Prostate gland (tissue), 2 donors: Measurements from ENCODE around the gene IQGAP1. TPM values are rescaled to one million over a fixed set of nuclear protein-coding genes. Genes with fewer than 3 reads are reported as not detected.
"Not testable (repeated sequence)": the region's sequence is repeated elsewhere in the genome, so short reads cannot be mapped to it uniquely, and the experiment has no call there.

Source experiments
- DNase-seq: peaks from one replicate; pipeline ENCODE4 v3.0.0-alpha.2; 2019; ENCODE audit warnings: low spot score
- H3K27ac ChIP-seq, 2 donors: fragments of 200-600 bp; sonication (generic); 2 replicates each; pipeline ENCODE4 v1.5.1; 2017 to 2019
- H3K27me3 ChIP-seq: fragments of 200-600 bp; sonication (generic); replicated peaks from 2 replicates; pipeline ENCODE4 v1.5.1; 2019; ENCODE audit not compliant: insufficient read depth
- H3K36me3 ChIP-seq, 2 donors: fragments of 200-600 bp; sonication (generic); 1 replicate in 1 of 2; 2 replicates in 1 of 2; pipeline versions ENCODE4 v1.5.1 to v1.8.1; 2017 to 2019
- H3K4me1 ChIP-seq: fragments of 200-600 bp; sonication (generic); replicated peaks from 2 replicates; pipeline ENCODE4 v1.5.1; 2019
- H3K4me3 ChIP-seq, 2 donors: fragments of 200-600 bp; sonication (generic); 2 replicates each; pipeline ENCODE4 v1.5.1; 2017 to 2019
- H3K9me3 ChIP-seq: fragments of 200-600 bp; sonication (generic); 2 replicates; pipeline ENCODE4 v1.5.1; 2017
- CTCF ChIP-seq, 4 experiments: fragments of 200-600 bp in 2 of 4; fragments of 450-650 bp in 2 of 4; sonication (generic) in 2 of 4; IDR thresholded peaks; 1 replicate in 3 of 4; 2 replicates in 1 of 4; pipeline ENCODE4 v1.5.1; 2016 to 2019; ENCODE audit warnings: antibody characterized with exemption in 4 of 4, mild to moderate bottlenecking in 2 of 4, moderate library complexity in 2 of 4
- POLR2A ChIP-seq: fragments of 450-650 bp; IDR thresholded peaks from one replicate; pipeline ENCODE4 v1.6.1; 2016; ENCODE audit warnings: antibody characterized with exemption, mild to moderate bottlenecking
- POLR2AphosphoS5 ChIP-seq: sonication (generic); formaldehyde crosslinking; IDR thresholded peaks from one replicate; pipeline ENCODE4 v1.6.1; 2017; ENCODE audit warnings: antibody characterized with exemption
- WGBS: methylation state at CpG from one replicate; pipeline ENCODE4 v1.1.5; 2018; 5-methylcytosine and 5-hydroxymethylcytosine counted together
- intact Hi-C: fragments of 100-400 bp; cut with DNase I; formaldehyde crosslinking; loops from one replicate; pipeline ENCODE4 v1.14.2; 2022
- total RNA-seq, 2 donors: library from RNA; depleted of rRNA; stranded (reverse); fragments of >200 nt; gene quantifications; one replicate each; pipeline ENCODE4 v1.1.0, GENCODE V29; 2016

Gene IQGAP1
- total RNA-seq, 2 donors from 2014 or later = 131 to 155 TPM

GRCh38 chr15:90500171-90500570, 112.1 kb downstream of the IQGAP1 start:
- no peak for DNase-seq
- 87% methylated on average over 2 of the region's 2 CpGs for WGBS
- no peak for TF ChIP-seq POLR2A

GRCh38 chr15:90501898-90502297, 113.9 kb downstream of the IQGAP1 start:
- no peaks in the 10 kb centered on the region for H3K27me3 ChIP-seq
- H3K9me3 ChIP-seq = no peaks in the 10 kb centered on the region
- intact Hi-C loops = no loop called here
- peaks cover 6% of the 10 kb centered on the region for H3K4me1 ChIP-seq
- no peak overlapping the region for H3K27ac ChIP-seq
- no peak overlapping the region for H3K4me3 ChIP-seq
- DNase-seq = no peak
- TF ChIP-seq POLR2AphosphoS5 (no peak), POLR2A (no peak), CTCF (IDR thresholded peaks at IDR 0.05) (no peak)
- H3K36me3 ChIP-seq = no peaks in the 10 kb centered on the region
- WGBS = 65% methylated on average over 4 of the region's 4 CpGs

More at GRCh38 chr15:90500171-90500570, 112.1 kb downstream of the IQGAP1 start:
- Histone ChIP-seq H3K4me1 (peaks cover 6% of the 10 kb centered on the region), H3K36me3 (no peaks in the 10 kb centered on the region), H3K9me3 (no peaks in the 10 kb centered on the region), H3K4me3 (no peak overlapping the region), H3K27ac (no peak overlapping the region), H3K27me3 (no peaks in the 10 kb centered on the region)
- intact Hi-C loops = no loop called here

DNA sequence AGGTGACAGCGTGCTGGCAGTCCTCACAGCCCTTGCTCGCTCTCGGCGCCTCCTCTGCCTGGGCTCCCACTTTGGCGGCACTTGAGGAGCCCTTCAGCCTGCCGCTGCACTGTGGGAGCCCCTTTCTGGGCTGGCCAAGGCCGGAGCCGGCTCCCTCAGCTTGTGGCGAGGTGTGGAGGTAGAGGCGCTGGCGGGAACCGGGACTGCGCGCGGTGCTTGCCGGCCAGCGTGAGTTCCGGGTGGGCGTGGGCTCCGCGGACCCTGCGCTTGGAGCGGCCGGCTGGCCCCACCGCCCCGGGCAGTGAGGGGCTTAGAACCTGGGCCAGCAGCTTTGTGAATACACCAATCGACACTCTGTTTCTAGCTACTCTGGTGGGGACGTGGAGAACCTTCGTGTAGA, 122.7 kb downstream of the IQGAP1 start:
- not testable (repeated sequence) for H3K36me3 ChIP-seq
- WGBS = 91% methylated on average over 23 of the region's 29 CpGs

GRCh38 chr15:90511211-90511618, 123.2 kb downstream of the IQGAP1 start:
- H3K27me3 ChIP-seq, H3K4me3 ChIP-seq, DNase-seq, H3K4me1 ChIP-seq, intact Hi-C loops, H3K9me3 ChIP-seq, H3K27ac ChIP-seq, H3K36me3 ChIP-seq: not testable (repeated sequence)
- WGBS = 82% methylated on average over 13 of the region's 13 CpGs

More for the DNA sequence above, 122.7 kb downstream of the IQGAP1 start:
- H3K27me3 ChIP-seq, H3K9me3 ChIP-seq, intact Hi-C loops, H3K4me1 ChIP-seq, DNase-seq, H3K4me3 ChIP-seq, H3K27ac ChIP-seq: not testable (repeated sequence)

GRCh38 chr15:90512276-90512675, 124.2 kb downstream of the IQGAP1 start:
- TF ChIP-seq POLR2AphosphoS5 = no peak
- TF ChIP-seq POLR2A = no peak
- no peak for TF ChIP-seq CTCF (IDR thresholded peaks at IDR 0.05)
- Histone ChIP-seq H3K27me3 (no peaks in the 10 kb centered on the region), H3K4me1 (no peaks in the 10 kb centered on the region), H3K36me3 (no peaks in the 10 kb centered on the region), H3K27ac (no peak overlapping the region), H3K4me3 (no peak overlapping the region), H3K9me3 (no peaks in the 10 kb centered on the region)
- no peak for DNase-seq
- intact Hi-C loops = no loop called here
- WGBS = 71% methylated on average over 2 of the region's 2 CpGs

DNA sequence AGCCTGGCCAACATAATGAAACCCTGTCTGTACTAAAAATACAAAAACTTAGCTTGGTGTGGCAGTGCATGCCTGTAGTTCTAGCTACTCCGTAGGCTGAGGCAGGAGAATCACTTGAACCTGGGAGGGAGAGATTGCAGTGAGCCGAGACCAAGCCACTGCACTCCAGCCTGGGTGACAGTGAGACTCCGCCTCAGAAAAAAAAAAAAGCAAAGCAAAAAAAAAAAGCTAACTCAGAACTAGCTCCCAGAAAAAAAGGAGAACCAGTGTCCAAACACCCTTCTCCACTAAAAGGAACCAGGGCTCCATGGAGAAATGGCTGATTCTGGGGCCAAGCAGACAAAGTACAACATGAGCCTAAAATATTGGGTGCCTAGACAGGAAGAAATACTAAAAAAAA, 124.9 kb downstream of the IQGAP1 start:
- WGBS = 90% methylated on average over 3 of the region's 3 CpGs
- intact Hi-C loops = no loop called here
- no peak for DNase-seq
- Histone ChIP-seq H3K36me3 (no peaks in the 10 kb centered on the region), H3K4me1 (no peaks in the 10 kb centered on the region), H3K4me3 (no peak overlapping the region), H3K27ac (no peak overlapping the region), H3K27me3 (no peaks in the 10 kb centered on the region), H3K9me3 (no peaks in the 10 kb centered on the region)
- TF ChIP-seq POLR2AphosphoS5 (no peak), CTCF (IDR thresholded peaks at IDR 0.05) (no peak), POLR2A (no peak)
